Epithelial cell of proximal tubule (primary cell): ENCODE measurements around the gene LRRC72. TPM values are rescaled to one million over a fixed set of nuclear protein-coding genes. Genes with fewer than 3 reads are reported as not detected.

Experiments
- DNase-seq: peaks from one replicate; pipeline ENCODE4 v3.0.0-alpha.2; 2011; ENCODE audit warnings: low read depth
- H3K4me3 ChIP-seq: 2 replicates; pipeline ENCODE4 v1.5.1; 2011; ENCODE audit warnings: low read depth, mild to moderate bottlenecking, low read length
- total RNA-seq: library from RNA; depleted of rRNA; stranded (reverse); fragments of >200 nt; gene quantifications from 2 replicates; pipeline ENCODE4 v1.2.3, GENCODE V29; 2015
- TF ChIP-seq, protein P1 (sequence below): conservative IDR thresholded peaks from 2 replicates; pipeline ENCODE4 v1.5.1; 2012; ENCODE audit warnings: low read depth, mild to moderate bottlenecking, low read length

Gene LRRC72
- not detected in 2 replicates for total RNA-seq

DNA sequence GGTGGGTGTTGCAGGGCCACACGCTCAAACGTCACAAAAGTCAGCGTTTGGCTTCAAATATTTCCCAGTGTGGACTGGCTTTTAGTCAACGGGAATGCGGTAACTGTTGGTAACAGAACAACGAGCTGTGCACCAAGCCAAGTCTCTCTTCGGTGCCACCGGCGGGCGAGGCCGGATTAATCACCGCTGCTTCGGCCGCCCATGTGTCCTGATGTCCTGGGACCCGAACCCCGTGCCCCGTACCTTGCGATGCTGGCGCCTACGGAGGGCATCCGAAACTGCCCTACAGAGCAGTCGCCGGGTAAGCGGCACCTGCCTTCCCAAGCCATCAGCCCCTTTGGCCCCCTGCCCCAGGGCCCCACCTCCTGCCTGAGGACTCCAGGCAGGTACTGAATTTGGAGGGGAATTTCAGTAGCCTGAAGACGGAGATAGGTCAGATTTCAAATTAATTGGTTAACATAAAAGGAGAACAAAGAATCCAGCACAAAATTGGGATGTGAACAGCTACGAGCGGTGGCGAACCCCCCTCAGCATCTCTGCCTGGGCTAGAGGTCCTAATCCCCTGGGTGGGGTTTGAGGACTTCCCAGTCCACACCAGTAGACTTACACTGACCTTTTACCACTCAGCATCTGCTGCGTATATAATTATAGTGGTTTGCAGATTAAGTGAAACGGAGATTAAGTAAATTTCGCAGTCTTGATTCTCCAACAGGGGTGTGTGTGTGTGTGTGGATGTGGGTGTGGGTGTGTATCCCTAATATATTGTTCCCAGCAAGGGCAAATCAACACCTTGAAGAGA lies at the start of gene LRRC72:
TSS of gene LRRC72 (plus strand) at position 84 of the 799 bp plus-strand sequence. CDS start at position 212, 128 bp downstream.
- DNase-seq, result no peak
- H3K4me3 ChIP-seq, result no peak within 1 kb of the TSS
- TF ChIP-seq, protein P1, sequence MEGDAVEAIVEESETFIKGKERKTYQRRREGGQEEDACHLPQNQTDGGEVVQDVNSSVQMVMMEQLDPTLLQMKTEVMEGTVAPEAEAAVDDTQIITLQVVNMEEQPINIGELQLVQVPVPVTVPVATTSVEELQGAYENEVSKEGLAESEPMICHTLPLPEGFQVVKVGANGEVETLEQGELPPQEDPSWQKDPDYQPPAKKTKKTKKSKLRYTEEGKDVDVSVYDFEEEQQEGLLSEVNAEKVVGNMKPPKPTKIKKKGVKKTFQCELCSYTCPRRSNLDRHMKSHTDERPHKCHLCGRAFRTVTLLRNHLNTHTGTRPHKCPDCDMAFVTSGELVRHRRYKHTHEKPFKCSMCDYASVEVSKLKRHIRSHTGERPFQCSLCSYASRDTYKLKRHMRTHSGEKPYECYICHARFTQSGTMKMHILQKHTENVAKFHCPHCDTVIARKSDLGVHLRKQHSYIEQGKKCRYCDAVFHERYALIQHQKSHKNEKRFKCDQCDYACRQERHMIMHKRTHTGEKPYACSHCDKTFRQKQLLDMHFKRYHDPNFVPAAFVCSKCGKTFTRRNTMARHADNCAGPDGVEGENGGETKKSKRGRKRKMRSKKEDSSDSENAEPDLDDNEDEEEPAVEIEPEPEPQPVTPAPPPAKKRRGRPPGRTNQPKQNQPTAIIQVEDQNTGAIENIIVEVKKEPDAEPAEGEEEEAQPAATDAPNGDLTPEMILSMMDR, result no peak

DNA sequence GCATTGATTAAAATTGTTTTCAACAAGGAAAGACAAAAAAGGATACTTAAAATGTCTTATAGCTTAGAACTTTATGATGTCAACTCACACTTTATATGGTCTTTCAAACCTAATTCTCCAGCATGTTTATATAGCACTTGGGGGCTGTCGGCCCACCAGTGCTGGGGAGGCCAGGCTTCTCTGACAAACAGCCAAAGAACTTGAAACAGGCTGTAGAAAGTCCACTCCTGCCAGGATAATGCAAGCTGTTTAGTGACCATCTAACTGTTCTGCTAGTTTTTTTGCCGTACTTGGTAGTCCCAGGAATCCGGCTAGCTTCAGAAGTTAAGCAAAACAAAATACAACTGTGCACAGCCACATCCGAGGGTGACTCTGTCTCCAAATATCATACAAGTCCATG lies 47.5 kb upstream of the LRRC72 start:
- TF ChIP-seq, protein P1, result no peak
- no peak for DNase-seq
- no peak overlapping the region for H3K4me3 ChIP-seq

DNA sequence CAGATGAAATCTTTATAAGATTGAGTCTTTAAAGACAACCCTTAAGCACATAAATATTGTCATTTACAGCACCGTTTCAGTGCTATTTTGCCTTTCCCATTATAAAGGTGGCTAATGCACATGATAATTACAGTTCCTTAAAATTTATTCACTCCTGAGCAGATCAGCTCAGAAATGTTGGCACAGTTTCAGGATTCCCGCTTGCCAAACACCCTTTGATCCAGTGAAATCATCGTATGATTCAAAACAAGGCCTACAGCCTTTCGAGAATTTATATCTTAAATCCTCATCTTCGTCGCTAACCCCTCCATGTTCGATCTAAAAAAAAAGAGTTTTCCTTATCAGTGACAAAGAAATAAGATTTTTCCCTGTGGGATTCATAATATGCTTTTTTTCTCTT lies 47.0 kb upstream of the LRRC72 start:
- peak; percentile 45 for DNase-seq
- H3K4me3 ChIP-seq, result no peak overlapping the region
- TF ChIP-seq, protein P1, result no peak

DNA sequence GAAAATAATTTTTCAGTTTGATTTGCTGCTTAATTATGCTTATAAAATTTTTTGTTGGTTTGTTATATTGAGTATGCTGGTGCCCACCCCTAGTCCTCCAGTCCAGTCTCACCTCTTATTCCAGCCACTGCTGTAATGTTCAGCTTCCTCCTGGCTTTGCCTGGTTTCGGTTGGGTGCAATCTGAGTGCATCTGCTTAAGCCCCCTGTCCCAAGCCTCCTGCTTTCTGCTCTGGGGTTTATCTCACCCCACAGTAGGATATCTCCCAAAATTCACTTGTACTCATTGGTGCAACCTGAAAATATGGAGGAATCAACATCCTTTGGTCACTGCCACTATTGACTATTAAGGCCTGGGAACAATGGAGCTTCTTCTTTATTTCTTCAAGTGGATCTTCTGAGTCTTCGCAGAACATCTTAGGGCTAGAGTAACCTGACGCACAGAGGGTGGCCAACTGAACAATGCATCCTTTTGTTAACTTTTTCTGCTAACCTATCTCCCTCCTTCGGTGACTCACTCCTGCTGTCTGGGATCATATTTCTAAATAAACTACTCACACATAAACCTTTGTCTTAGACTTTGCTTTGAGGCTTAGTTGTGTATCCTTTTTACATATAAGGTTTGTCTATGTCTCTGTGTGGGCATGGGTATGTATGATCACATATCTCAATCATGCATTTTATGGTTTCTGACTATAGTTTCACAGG lies 42.0 kb upstream of the LRRC72 start:
- peak; percentile 12 for DNase-seq
- H3K4me3 ChIP-seq, result no peak overlapping the region
- TF ChIP-seq, protein P1, result no peak

DNA sequence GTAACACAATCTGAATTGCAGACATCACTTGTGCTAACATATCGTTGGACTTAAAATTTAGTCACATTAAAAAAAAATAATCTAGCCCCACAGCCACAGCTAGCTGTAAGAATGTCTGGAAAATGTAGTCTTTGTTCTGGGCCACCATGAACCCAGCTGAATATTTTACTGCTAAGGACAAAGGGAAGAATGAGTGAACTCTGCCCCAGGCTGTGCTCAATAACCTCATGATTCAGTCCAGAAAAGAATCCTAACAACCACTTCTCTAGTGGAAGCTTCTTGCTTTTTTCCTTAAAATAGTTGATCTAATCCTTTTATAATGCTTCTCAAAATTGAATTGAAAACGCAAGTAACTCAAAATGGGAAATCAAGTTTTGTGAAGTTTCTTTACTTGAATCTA lies 35.5 kb upstream of the LRRC72 start:
- H3K4me3 ChIP-seq, result no peak overlapping the region
- TF ChIP-seq, protein P1, result no peak
- no peak for DNase-seq

DNA sequence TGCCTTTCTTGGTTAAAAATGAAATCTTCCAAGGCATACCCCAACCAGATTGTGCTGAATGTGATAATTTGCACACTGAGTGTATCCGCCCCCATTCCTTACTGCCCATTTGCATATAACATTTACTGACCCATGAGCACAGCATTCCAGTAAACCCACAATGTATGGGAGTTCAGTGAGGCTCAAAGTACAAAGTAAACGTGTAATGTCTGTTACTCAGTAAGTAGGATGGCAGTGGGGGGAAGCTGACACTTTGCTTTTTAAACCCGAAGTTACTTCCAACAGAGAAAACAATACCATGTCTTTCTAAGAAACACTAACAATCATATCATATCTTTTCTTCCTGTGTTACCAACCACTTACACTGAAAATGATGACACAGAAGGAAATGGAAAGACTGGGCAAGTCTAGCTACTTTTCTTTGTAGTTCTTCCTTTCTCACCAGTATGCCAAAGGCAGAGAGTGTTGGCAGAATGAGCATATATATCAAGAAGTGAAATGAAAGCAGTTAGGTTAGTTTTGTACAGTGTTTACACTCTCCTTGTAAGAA lies 34.0 kb upstream of the LRRC72 start:
- TF ChIP-seq, protein P1, result no peak
- no peak overlapping the region for H3K4me3 ChIP-seq
- no peak for DNase-seq
